ENCODE measurements around the gene PCSK6.

The PCSK6 gene

DNA sequence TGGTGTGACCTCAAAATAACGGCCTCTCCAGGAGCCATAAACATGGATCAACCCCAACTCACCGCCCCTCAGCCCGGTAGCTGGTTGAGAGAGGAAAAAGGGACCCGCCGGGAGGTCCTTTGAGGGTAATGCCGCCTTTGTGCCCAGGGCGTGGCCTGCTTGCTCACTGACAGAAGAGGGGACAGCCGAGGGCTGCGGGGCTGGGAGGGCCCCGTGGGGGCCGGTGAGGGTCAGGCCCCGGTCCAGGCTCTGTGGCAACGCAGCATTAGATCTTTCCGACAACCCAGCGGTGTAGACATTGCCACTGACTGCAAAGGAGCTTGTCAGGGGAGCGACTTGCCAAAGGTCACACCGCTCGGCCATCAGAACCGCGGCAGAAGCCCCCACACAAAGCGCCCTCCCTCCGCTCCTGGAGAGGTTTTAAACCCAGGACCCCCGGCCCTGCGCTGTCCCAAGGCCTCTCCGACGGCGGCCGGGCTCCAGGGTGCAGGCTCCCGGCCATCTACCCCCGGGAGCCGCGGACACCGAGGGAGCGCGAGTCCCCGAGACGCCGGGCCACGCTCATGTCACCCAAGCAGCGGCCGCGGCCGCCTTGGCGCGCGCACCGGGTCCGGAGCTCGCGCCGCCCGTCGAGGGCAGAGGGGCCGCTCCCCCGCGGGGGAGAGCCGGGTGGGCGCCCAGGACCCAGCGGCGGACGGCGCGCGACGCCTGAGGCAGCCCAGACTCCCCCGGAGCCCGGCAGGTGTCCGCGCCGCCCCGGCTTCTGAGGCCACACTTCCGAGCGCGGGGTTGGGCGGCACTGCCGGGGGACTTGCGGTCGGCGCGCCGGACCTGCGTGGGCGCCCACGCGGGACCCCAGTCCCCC lies 975 bp downstream of the PCSK6 start:
- TF ChIP-seq, protein P1, sequence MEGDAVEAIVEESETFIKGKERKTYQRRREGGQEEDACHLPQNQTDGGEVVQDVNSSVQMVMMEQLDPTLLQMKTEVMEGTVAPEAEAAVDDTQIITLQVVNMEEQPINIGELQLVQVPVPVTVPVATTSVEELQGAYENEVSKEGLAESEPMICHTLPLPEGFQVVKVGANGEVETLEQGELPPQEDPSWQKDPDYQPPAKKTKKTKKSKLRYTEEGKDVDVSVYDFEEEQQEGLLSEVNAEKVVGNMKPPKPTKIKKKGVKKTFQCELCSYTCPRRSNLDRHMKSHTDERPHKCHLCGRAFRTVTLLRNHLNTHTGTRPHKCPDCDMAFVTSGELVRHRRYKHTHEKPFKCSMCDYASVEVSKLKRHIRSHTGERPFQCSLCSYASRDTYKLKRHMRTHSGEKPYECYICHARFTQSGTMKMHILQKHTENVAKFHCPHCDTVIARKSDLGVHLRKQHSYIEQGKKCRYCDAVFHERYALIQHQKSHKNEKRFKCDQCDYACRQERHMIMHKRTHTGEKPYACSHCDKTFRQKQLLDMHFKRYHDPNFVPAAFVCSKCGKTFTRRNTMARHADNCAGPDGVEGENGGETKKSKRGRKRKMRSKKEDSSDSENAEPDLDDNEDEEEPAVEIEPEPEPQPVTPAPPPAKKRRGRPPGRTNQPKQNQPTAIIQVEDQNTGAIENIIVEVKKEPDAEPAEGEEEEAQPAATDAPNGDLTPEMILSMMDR (IDR thresholded peaks at IDR 0.05): no peak
- no peak overlapping the region for H3K27ac ChIP-seq

DNA sequence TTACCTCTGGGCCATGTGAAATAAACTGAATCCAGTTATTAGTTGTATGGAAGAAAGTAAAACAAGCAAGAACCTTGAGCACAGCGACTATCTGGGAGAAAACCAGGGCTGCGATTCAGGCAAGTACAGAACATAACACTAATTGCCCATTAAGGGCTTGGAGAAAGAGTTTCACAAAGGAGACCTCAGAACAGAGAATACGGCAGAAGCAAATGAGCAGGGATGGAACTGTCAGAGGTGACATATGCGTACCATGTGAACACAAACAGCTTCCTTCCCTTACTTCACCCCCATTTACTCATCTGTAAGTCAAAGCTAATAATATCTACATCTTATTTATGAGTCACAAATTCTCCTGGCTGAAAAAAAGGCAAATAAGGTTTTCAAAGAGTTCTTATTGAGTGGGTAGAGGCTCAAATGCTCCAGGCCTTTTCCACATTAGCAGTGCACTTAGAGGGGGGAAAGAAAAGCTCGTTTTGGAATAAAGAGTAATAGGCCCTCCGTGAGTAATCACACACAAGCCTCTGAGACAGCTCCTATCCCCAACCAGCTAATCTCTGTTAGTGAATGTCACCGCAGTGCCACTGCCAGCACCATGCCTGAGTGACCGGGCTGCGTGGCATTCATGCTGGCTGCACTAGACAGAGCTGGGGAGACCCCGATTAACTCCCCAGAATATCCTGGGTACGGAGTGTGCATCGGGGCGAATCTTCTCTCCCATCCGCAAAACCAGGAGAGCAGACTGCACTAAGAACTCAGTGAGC lies 2.6 kb downstream of the PCSK6 start:
- DNase-seq (ENCODE audit: low spot score): peak; percentile 53
- Histone ChIP-seq H3K4me3 (no peak overlapping the region), H3K27ac (no peak overlapping the region)
- TF ChIP-seq, protein P1 (IDR thresholded peaks at IDR 0.05): no peak

More for the DNA sequence above, 975 bp downstream of the PCSK6 start:
- peak; percentile 46 for DNase-seq (ENCODE audit: low spot score)
- H3K4me3 ChIP-seq: peak overlapping the region; percentile 69

DNA sequence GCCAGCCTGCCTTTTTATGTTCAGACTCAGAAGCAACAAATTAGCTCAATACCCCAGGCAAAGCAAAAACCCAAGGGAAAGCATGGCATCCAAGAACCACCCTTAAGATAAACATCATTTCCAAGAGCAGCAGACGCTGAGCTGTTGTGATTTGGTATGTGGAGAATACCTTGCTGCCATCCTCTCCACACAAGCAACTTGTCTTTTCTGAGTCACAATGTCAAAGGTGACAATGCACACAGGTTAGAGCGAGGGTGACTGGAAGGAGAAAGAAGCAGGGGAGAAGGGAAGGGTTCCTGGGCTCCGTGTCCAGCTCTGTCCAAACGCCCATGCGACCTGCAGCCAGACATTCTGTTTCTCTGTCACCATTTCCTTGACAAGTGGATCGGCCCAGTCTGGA lies 6.0 kb downstream of the PCSK6 start:
- DNase-seq (ENCODE audit: low spot score): peak; percentile 43
- Histone ChIP-seq H3K27ac (no peak overlapping the region), H3K4me3 (no peak overlapping the region)
- TF ChIP-seq, protein P1 (IDR thresholded peaks at IDR 0.05): no peak

DNA sequence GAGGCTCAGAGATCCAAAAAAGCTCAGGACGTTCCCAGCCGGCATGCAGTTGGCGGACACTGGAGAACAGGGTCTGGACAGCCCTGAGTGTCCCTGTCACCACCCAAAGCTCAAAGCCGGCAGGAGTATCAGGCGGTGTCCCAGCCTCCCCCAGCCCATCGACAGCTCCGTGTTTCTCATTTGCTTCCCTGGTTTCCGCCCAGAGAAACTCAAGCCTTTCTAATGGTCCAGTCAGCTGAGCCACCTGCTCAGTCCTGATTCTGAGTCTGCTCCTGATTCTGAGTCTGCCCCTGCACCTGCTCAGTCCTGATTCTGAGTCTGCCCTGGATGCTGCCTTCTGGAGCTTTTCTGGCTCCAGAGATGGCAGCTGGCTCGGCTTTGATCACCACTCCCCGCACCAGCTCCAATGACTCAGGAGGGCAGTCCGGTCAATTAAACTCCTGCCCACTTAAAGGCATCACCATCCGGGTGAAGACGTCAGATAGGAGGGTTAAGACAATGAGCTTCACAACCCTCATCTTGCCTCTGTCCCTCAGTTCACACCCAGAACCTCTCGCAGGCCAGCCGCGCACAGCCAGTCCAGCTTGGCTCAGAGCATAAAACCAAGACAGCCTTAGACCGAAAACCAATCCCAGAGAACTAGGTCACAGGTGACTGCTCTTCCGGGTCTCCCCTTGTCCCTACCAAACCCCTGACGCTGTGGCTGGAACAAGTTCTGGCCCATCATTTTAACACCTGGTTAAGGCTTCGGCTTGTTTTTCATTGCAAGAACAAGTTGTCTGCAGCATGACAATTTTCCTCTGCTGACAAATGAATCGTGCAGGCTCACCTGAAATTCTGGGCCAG lies 6.8 kb downstream of the PCSK6 start:
- Histone ChIP-seq H3K27ac (no peak overlapping the region), H3K4me3 (no peak overlapping the region)
- no peak for DNase-seq (ENCODE audit: low spot score)
- TF ChIP-seq, protein P1 (IDR thresholded peaks at IDR 0.05): no peak

DNA sequence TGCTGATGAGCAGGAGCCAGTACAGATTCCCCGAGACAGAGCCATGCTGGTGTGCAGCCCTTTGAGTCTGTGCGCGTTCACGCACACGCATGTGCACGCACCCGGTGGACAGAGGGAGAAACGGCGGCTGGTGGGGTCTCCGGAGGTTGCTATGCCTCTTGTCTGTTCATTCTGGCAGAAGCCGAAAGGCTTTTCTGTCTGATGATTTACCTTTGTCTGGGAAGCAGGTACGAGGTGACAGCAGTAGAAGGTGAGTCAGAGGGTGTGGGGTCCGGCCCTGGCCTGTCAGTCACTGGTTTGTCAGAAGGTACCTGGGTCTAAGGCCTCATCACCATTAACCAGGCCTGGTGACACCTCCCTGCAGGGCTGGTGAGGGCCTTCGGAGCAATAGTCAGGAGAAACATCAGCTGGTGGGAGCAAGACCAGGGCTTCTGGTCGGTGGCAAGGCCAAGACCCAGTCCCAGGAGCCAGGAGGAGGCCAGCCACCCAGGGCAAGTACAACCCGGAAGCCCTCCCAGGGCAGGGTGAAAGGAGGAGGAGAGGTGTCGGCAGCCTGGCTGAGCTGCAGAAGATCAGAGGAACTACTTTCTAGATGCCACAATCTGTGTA lies 7.5 kb downstream of the PCSK6 start:
- TF ChIP-seq, protein P1 (IDR thresholded peaks at IDR 0.05): no peak
- H3K4me3 ChIP-seq: no peak overlapping the region
- DNase-seq (ENCODE audit: low spot score): no peak
- no peak overlapping the region for H3K27ac ChIP-seq

DNA sequence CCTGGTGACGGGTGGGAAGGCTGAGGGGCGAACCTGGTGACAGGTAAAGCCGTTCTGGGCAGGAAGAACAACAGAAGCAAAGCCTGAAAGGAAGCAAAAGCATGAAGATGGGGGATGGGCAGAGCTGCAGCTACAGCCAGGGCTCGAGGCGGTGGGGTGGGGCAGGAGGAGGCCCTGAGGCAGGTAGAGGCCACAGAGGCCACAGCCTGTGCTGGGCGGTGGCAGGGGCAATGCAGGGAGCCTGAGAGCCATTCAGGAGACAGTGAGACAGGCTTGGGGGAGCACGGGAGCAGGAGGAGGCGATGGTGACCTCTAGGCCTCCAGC lies 8.2 kb downstream of the PCSK6 start:
- DNase-seq (ENCODE audit: low spot score): no peak
- TF ChIP-seq, protein P1 (IDR thresholded peaks at IDR 0.05): no peak
- no peak overlapping the region for H3K4me3 ChIP-seq
- H3K27ac ChIP-seq: no peak overlapping the region

Measured in coronary artery (tissue), 2 donors.